Measurements from ENCODE around the gene SEC61A1. TPM values are rescaled to one million over a fixed set of nuclear protein-coding genes. Genes with fewer than 3 reads are reported as not detected.

Gene SEC61A1
- total RNA-seq: 152 and 329 TPM in 2 replicates

GRCh38 chr3:128051837-128052594 lies at the start of gene SEC61A1:
Gene SEC61A1 (plus strand): TSS chr3:128052437. CDS start chr3:128052553, 116 bp downstream.

Small RNA genes within 50 kb of the gene (small RNA-seq; reads per million reads assigned to genes)
- gene RNU2-37P: 0.58 reads per million, percentile 34 among the genes with 10 or more reads in this experiment

Other genes starting within 250 kb of the SEC61A1 start
- 16.9 and 23.2 TPM in 2 replicates for gene MGLL, start 229.9 kb upstream of the SEC61A1 start, total RNA-seq
- gene KBTBD12, start 137.2 kb upstream of the SEC61A1 start, total RNA-seq: not detected in 2 replicates
- 22.8 and 39.3 TPM in 2 replicates for gene RUVBL1, start 71.4 kb downstream of the SEC61A1 start, total RNA-seq
- gene EEFSEC, start 101.0 kb downstream of the SEC61A1 start, total RNA-seq: 4.3 and 9.9 TPM in 2 replicates

Measured in placental epithelial cell (primary cell).